HEK293 (cell line): Measurements from ENCODE around the gene HOXA3.
A peak's percentile ranks its signal among the peaks of the same experiment; 100 is the strongest.

Experiments used
- BCL11A ChIP-seq: fragments of 450-650 bp; formaldehyde crosslinking; IDR thresholded peaks from 2 replicates; pipeline ENCODE4 v1.5.1; 2016; ENCODE audit warnings: low read depth, missing biosample characterization, missing genetic modification characterization
- GLI4 ChIP-seq: fragments of 450-650 bp; formaldehyde crosslinking; IDR thresholded peaks from 2 replicates; pipeline ENCODE4 v1.5.1; 2016; ENCODE audit warnings: missing biosample characterization, missing genetic modification characterization
- KLF9 ChIP-seq: fragments of 450-650 bp; formaldehyde crosslinking; IDR thresholded peaks from 2 replicates; pipeline ENCODE4 v1.5.1; 2016; ENCODE audit warnings: missing biosample characterization, missing genetic modification characterization, low read depth
- SALL2 ChIP-seq: fragments of 450-650 bp; formaldehyde crosslinking; IDR thresholded peaks from 2 replicates; pipeline ENCODE4 v1.5.0; 2017; ENCODE audit warnings: missing biosample characterization, mild to moderate bottlenecking, missing genetic modification characterization, borderline replicate concordance
- ZIC2 ChIP-seq: fragments of 450-650 bp; formaldehyde crosslinking; IDR thresholded peaks from 2 replicates; pipeline ENCODE4 v1.5.1; 2016; ENCODE audit warnings: missing biosample characterization, missing genetic modification characterization
- ZNF121 ChIP-seq: fragments of 450-650 bp; formaldehyde crosslinking; IDR thresholded peaks from 2 replicates; pipeline ENCODE4 v1.5.1; 2016; ENCODE audit warnings: missing biosample characterization, missing genetic modification characterization
- ZNF133 ChIP-seq: fragments of 450-650 bp; formaldehyde crosslinking; IDR thresholded peaks from 2 replicates; pipeline ENCODE4 v1.5.1; 2016; ENCODE audit warnings: missing biosample characterization, missing genetic modification characterization
- ZNF155 ChIP-seq: fragments of 450-650 bp; formaldehyde crosslinking; IDR thresholded peaks from 2 replicates; pipeline ENCODE4 v1.5.1; 2016; ENCODE audit warnings: missing biosample characterization, missing genetic modification characterization
- ZNF169 ChIP-seq: fragments of 450-650 bp; formaldehyde crosslinking; IDR thresholded peaks from 2 replicates; pipeline ENCODE4 v1.5.1; 2016; ENCODE audit warnings: missing biosample characterization, missing genetic modification characterization
- ZNF2 ChIP-seq: fragments of 450-650 bp; formaldehyde crosslinking; IDR thresholded peaks from 2 replicates; pipeline ENCODE4 v1.5.1; 2016; ENCODE audit warnings: missing biosample characterization, missing genetic modification characterization
- ZNF24 ChIP-seq: fragments of 450-650 bp; formaldehyde crosslinking; IDR thresholded peaks from 2 replicates; pipeline ENCODE4 v1.5.1; 2016; ENCODE audit warnings: missing biosample characterization, missing genetic modification characterization
- ZNF514 ChIP-seq: fragments of 450-650 bp; formaldehyde crosslinking; IDR thresholded peaks from 2 replicates; pipeline ENCODE4 v1.5.1; 2016; ENCODE audit warnings: missing biosample characterization, missing genetic modification characterization
- ZNF549 ChIP-seq: fragments of 450-650 bp; IDR thresholded peaks from 2 replicates; pipeline ENCODE4 v1.5.1; 2018; ENCODE audit warnings: missing biosample characterization, missing genetic modification characterization, mild to moderate bottlenecking, inconsistent platforms, moderate library complexity
- ZNF558 ChIP-seq: fragments of 450-650 bp; formaldehyde crosslinking; IDR thresholded peaks from 2 replicates; pipeline ENCODE4 v1.5.1; 2016; ENCODE audit warnings: missing biosample characterization, missing genetic modification characterization
- ZNF621 ChIP-seq: fragments of 450-650 bp; formaldehyde crosslinking; IDR thresholded peaks from 2 replicates; pipeline ENCODE4 v1.5.1; 2017; ENCODE audit warnings: missing biosample characterization, missing genetic modification characterization
- ZNF624 ChIP-seq: fragments of 450-650 bp; formaldehyde crosslinking; IDR thresholded peaks from 2 replicates; pipeline ENCODE4 v1.5.1; 2017; ENCODE audit warnings: missing biosample characterization, missing genetic modification characterization
- ZNF707 ChIP-seq: fragments of 450-650 bp; formaldehyde crosslinking; IDR thresholded peaks from 2 replicates; pipeline ENCODE4 v1.5.1; 2016; ENCODE audit warnings: missing biosample characterization, missing genetic modification characterization
- ZNF747 ChIP-seq: fragments of 450-650 bp; formaldehyde crosslinking; IDR thresholded peaks from 2 replicates; pipeline ENCODE4 v1.5.1; 2016; ENCODE audit warnings: missing biosample characterization, missing genetic modification characterization
- ZNF768 ChIP-seq: fragments of 450-650 bp; formaldehyde crosslinking; IDR thresholded peaks from 2 replicates; pipeline ENCODE4 v1.5.1; 2018; ENCODE audit warnings: missing biosample characterization, mild to moderate bottlenecking, missing genetic modification characterization
- TF ChIP-seq, protein P1 (sequence below): fragments of 450-650 bp; formaldehyde crosslinking; IDR thresholded peaks from 2 replicates; pipeline ENCODE4 v1.5.1; 2016; ENCODE audit warnings: missing biosample characterization, missing genetic modification characterization
- TF ChIP-seq, protein P2 (sequence below): fragments of 450-650 bp; formaldehyde crosslinking; IDR thresholded peaks from 2 replicates; pipeline ENCODE4 v1.5.1; 2016; ENCODE audit warnings: missing biosample characterization, missing genetic modification characterization
- TF ChIP-seq, protein P3 (sequence below): fragments of 450-650 bp; formaldehyde crosslinking; IDR thresholded peaks from 2 replicates; pipeline ENCODE4 v1.5.1; 2016; ENCODE audit warnings: missing biosample characterization, missing genetic modification characterization, low read depth
- TF ChIP-seq, protein P4 (sequence below): fragments of 450-650 bp; formaldehyde crosslinking; IDR thresholded peaks from 2 replicates; pipeline ENCODE4 v1.5.1; 2016; ENCODE audit warnings: missing biosample characterization, missing genetic modification characterization
- TF ChIP-seq, protein P5 (sequence below): fragments of 450-650 bp; formaldehyde crosslinking; IDR thresholded peaks from 2 replicates; pipeline ENCODE4 v1.5.1; 2016; ENCODE audit warnings: missing biosample characterization, missing genetic modification characterization, borderline replicate concordance

The HOXA3 gene

DNA sequence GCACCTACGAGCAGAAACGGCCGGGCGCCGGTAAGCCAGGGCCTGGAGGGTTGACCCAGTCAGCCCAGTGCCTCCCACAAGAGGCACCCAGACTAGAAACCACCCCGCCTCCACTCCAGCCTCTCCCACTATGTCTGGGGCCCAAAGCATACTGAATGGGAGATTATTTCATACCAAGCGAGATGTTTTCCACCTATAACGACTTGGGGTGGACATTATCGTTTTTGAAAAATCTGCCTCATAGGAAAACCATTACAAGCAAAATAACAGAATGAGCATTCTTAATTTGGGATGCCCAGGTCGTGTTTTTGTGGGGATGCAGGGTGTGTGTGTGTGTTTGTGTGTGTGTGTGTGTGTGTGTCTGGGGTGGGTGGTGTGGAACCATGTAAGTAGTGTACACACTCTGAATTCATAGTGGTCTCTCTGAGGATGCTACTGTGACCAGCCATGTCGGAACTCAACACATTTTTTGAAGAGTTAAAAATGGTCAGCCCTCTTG, 6.4 kb downstream of the HOXA3 start (continued):
- TF ChIP-seq, protein P1, sequence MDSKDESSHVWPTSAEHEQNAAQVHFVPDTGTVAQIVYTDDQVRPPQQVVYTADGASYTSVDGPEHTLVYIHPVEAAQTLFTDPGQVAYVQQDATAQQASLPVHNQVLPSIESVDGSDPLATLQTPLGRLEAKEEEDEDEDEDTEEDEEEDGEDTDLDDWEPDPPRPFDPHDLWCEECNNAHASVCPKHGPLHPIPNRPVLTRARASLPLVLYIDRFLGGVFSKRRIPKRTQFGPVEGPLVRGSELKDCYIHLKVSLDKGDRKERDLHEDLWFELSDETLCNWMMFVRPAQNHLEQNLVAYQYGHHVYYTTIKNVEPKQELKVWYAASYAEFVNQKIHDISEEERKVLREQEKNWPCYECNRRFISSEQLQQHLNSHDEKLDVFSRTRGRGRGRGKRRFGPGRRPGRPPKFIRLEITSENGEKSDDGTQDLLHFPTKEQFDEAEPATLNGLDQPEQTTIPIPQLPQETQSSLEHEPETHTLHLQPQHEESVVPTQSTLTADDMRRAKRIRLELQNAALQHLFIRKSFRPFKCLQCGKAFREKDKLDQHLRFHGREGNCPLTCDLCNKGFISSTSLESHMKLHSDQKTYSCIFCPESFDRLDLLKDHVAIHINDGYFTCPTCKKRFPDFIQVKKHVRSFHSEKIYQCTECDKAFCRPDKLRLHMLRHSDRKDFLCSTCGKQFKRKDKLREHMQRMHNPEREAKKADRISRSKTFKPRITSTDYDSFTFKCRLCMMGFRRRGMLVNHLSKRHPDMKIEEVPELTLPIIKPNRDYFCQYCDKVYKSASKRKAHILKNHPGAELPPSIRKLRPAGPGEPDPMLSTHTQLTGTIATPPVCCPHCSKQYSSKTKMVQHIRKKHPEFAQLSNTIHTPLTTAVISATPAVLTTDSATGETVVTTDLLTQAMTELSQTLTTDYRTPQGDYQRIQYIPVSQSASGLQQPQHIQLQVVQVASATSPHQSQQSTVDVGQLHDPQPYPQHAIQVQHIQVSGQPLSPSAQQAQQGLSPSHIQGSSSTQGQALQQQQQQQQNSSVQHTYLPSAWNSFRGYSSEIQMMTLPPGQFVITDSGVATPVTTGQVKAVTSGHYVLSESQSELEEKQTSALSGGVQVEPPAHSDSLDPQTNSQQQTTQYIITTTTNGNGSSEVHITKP = no peak
- TF ChIP-seq ZNF747 (tag by site-specific recombination) = no peak
- TF ChIP-seq ZNF514 (tag by site-specific recombination) = no peak
- no peak for TF ChIP-seq ZNF707
- no peak for TF ChIP-seq ZNF558 (tag by site-specific recombination)
- no peak; the same call in 1 of the 2 replicates for TF ChIP-seq ZNF2 (tag by site-specific recombination)
- no peak for TF ChIP-seq ZNF169 (tag by site-specific recombination)
- TF ChIP-seq, protein P2, sequence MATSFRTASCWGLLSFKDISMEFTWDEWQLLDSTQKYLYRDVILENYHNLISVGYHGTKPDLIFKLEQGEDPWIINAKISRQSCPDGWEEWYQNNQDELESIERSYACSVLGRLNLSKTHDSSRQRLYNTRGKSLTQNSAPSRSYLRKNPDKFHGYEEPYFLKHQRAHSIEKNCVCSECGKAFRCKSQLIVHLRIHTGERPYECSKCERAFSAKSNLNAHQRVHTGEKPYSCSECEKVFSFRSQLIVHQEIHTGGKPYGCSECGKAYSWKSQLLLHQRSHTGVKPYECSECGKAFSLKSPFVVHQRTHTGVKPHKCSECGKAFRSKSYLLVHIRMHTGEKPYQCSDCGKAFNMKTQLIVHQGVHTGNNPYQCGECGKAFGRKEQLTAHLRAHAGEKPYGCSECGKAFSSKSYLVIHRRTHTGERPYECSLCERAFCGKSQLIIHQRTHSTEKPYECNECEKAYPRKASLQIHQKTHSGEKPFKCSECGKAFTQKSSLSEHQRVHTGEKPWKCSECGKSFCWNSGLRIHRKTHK (tag by site-specific recombination) = no peak
- TF ChIP-seq ZNF24 (tag by site-specific recombination) = no peak
- TF ChIP-seq, protein P3, sequence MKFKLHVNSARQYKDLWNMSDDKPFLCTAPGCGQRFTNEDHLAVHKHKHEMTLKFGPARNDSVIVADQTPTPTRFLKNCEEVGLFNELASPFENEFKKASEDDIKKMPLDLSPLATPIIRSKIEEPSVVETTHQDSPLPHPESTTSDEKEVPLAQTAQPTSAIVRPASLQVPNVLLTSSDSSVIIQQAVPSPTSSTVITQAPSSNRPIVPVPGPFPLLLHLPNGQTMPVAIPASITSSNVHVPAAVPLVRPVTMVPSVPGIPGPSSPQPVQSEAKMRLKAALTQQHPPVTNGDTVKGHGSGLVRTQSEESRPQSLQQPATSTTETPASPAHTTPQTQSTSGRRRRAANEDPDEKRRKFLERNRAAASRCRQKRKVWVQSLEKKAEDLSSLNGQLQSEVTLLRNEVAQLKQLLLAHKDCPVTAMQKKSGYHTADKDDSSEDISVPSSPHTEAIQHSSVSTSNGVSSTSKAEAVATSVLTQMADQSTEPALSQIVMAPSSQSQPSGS (tag by site-specific recombination) = no peak
- no peak for TF ChIP-seq ZNF121 (tag by site-specific recombination)
- TF ChIP-seq BCL11A (tag by site-specific recombination) = no peak
- no peak for TF ChIP-seq GLI4 (tag by site-specific recombination)
- TF ChIP-seq, protein P4, sequence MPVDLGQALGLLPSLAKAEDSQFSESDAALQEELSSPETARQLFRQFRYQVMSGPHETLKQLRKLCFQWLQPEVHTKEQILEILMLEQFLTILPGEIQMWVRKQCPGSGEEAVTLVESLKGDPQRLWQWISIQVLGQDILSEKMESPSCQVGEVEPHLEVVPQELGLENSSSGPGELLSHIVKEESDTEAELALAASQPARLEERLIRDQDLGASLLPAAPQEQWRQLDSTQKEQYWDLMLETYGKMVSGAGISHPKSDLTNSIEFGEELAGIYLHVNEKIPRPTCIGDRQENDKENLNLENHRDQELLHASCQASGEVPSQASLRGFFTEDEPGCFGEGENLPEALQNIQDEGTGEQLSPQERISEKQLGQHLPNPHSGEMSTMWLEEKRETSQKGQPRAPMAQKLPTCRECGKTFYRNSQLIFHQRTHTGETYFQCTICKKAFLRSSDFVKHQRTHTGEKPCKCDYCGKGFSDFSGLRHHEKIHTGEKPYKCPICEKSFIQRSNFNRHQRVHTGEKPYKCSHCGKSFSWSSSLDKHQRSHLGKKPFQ (tag by site-specific recombination) = 0 out of 2 replicates have a peak, but pooled peaks have one; percentile 27
- no peak for TF ChIP-seq ZNF155 (tag by site-specific recombination)
- no peak for TF ChIP-seq ZNF133
- TF ChIP-seq, protein P5, sequence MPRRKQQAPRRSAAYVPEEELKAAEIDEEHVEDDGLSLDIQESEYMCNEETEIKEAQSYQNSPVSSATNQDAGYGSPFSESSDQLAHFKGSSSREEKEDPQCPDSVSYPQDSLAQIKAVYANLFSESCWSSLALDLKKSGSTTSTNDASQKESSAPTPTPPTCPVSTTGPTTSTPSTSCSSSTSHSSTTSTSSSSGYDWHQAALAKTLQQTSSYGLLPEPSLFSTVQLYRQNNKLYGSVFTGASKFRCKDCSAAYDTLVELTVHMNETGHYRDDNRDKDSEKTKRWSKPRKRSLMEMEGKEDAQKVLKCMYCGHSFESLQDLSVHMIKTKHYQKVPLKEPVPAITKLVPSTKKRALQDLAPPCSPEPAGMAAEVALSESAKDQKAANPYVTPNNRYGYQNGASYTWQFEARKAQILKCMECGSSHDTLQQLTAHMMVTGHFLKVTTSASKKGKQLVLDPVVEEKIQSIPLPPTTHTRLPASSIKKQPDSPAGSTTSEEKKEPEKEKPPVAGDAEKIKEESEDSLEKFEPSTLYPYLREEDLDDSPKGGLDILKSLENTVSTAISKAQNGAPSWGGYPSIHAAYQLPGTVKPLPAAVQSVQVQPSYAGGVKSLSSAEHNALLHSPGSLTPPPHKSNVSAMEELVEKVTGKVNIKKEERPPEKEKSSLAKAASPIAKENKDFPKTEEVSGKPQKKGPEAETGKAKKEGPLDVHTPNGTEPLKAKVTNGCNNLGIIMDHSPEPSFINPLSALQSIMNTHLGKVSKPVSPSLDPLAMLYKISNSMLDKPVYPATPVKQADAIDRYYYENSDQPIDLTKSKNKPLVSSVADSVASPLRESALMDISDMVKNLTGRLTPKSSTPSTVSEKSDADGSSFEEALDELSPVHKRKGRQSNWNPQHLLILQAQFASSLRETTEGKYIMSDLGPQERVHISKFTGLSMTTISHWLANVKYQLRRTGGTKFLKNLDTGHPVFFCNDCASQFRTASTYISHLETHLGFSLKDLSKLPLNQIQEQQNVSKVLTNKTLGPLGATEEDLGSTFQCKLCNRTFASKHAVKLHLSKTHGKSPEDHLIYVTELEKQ (tag by site-specific recombination) = no peak
- no peak for TF ChIP-seq KLF9
- no peak for TF ChIP-seq ZNF621 (tag by site-specific recombination)
- no peak for TF ChIP-seq ZIC2
- TF ChIP-seq ZNF549 (tag by site-specific recombination) = no peak
- no peak for TF ChIP-seq SALL2
- TF ChIP-seq ZNF768 (tag by site-specific recombination) = no peak
- TF ChIP-seq ZNF624 (tag by site-specific recombination) = no peak
